Suprapubic skin (tissue), 4 donors: ENCODE data around the gene EFCAB8. TPM values are rescaled to one million over a fixed set of nuclear protein-coding genes. Genes with fewer than 3 reads are reported as not detected.
A peak's percentile ranks its signal among the peaks of the same experiment; 100 is the strongest.

Experiments
- DNase-seq, 2 donors: peaks; one replicate each; pipeline ENCODE4 v3.0.0-alpha.2; 2019; ENCODE audit warnings: low spot score in 2 of 2
- H3K27ac ChIP-seq: fragments of 200-600 bp; sonication (generic); one replicate; pipeline ENCODE4 v1.5.1; 2019
- H3K27me3 ChIP-seq: fragments of 200-600 bp; sonication (generic); one replicate; pipeline ENCODE4 v1.5.1; 2019
- H3K36me3 ChIP-seq: fragments of 200-600 bp; sonication (generic); one replicate; pipeline ENCODE4 v1.5.1; 2019
- H3K4me1 ChIP-seq: fragments of 200-600 bp; sonication (generic); one replicate; pipeline ENCODE4 v1.5.1; 2019
- H3K4me3 ChIP-seq: fragments of 200-600 bp; sonication (generic); one replicate; pipeline ENCODE4 v1.5.1; 2019; ENCODE audit warnings: mild to moderate bottlenecking
- H3K9me3 ChIP-seq: fragments of 200-600 bp; sonication (generic); one replicate; pipeline ENCODE4 v1.5.1; 2019
- EP300 ChIP-seq: sonication (generic); formaldehyde crosslinking; IDR thresholded peaks from one replicate; pipeline ENCODE4 v1.6.1; 2017; ENCODE audit warnings: antibody characterized with exemption
- POLR2A ChIP-seq, 2 donors: fragments of 450-650 bp; IDR thresholded peaks; one replicate each; pipeline ENCODE4 v1.6.1; 2017; ENCODE audit warnings: antibody characterized with exemption in 2 of 2, mild to moderate bottlenecking in 2 of 2, moderate library complexity in 2 of 2
- POLR2AphosphoS5 ChIP-seq, 3 donors: sonication (generic); formaldehyde crosslinking; IDR thresholded peaks; one replicate each; pipeline ENCODE4 v1.6.1; 2017; ENCODE audit warnings: antibody characterized with exemption in 3 of 3
- WGBS: methylation state at CpG from one replicate; pipeline ENCODE4 v1.1.5; 2018; 5-methylcytosine and 5-hydroxymethylcytosine counted together
- total RNA-seq, 4 donors: library from RNA; depleted of rRNA; stranded (reverse); fragments of >200 nt; gene quantifications; one replicate each; pipeline ENCODE4 v1.1.0, GENCODE V29; 2016
- TF ChIP-seq, protein P1 (sequence below), 2 donors: fragments of 200-600 bp in 1 of 2; fragments of 450-650 bp in 1 of 2; sonication (generic) in 1 of 2; IDR thresholded peaks; one replicate each; pipeline ENCODE4 v1.5.1; 2016 to 2019; ENCODE audit warnings: antibody characterized with exemption in 2 of 2, mild to moderate bottlenecking in 1 of 2, moderate library complexity in 1 of 2

The EFCAB8 gene
- total RNA-seq, 4 donors from 2014 or later, result 0.76 to 0.89 TPM; not detected in 2

DNA sequence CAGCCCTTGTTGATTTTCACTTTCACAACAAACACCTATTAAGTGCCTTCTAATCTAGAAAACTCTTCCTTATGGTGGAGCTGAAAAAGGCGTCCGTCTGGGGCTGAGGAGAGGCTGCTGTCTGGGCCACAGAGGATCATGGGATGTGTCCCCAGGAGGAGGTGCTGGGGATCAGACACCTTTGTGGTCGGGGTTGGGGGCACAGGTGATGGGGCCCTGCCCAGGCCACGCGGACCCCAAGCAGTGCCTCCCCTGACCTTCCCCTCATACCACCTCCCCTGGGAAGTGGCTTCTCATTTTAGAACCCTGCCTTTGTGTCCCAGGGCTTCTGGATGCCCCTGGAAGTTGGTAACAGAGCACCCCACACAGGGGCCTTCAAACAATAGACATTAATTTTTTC lies 104.5 kb downstream of the EFCAB8 start:
- Histone ChIP-seq H3K36me3 (no peaks in the 10 kb centered on the region), H3K4me1 (no peaks in the 10 kb centered on the region), H3K9me3 (no peaks in the 10 kb centered on the region), H3K4me3 (no peak overlapping the region), H3K27me3 (peaks cover 3% of the 10 kb centered on the region), H3K27ac (no peak overlapping the region)
- TF ChIP-seq POLR2A (IDR thresholded peaks at IDR 0.05), result no peak
- TF ChIP-seq, protein P1, sequence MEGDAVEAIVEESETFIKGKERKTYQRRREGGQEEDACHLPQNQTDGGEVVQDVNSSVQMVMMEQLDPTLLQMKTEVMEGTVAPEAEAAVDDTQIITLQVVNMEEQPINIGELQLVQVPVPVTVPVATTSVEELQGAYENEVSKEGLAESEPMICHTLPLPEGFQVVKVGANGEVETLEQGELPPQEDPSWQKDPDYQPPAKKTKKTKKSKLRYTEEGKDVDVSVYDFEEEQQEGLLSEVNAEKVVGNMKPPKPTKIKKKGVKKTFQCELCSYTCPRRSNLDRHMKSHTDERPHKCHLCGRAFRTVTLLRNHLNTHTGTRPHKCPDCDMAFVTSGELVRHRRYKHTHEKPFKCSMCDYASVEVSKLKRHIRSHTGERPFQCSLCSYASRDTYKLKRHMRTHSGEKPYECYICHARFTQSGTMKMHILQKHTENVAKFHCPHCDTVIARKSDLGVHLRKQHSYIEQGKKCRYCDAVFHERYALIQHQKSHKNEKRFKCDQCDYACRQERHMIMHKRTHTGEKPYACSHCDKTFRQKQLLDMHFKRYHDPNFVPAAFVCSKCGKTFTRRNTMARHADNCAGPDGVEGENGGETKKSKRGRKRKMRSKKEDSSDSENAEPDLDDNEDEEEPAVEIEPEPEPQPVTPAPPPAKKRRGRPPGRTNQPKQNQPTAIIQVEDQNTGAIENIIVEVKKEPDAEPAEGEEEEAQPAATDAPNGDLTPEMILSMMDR (IDR thresholded peaks at IDR 0.05), result no peak
- no peak for TF ChIP-seq EP300
- no peak for TF ChIP-seq POLR2AphosphoS5 (IDR thresholded peaks at IDR 0.05)
- DNase-seq, result peak in 1 of 2 donors; percentile 50
- 94% methylated on average over 4 of the region's 5 CpGs for WGBS

DNA sequence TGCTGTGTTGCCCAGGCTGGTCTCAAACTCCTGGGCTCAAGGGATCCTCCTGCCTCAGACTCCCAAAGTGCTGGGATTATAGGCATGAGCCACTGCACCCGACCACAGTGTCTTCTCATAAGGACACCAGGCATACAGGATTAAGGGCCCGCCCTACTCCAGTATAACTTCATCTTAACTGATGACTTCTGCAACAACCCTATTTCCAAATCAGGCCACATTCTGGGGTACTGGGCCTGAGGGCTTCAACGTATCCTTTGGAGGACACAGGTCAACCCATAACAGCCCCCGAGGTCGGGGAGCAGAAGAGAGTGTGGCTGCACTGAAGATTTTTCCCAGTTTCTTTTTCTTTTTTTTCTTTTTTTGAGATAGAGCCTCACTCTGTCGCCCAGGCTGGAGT lies 105.9 kb downstream of the EFCAB8 start:
- peak in 1 of 2 donors; percentile 41 for DNase-seq
- 85% methylated on average over 6 of the region's 6 CpGs for WGBS
- no peak for TF ChIP-seq EP300
- no peak for TF ChIP-seq POLR2A (IDR thresholded peaks at IDR 0.05)
- TF ChIP-seq POLR2AphosphoS5 (IDR thresholded peaks at IDR 0.05), result no peak
- TF ChIP-seq, protein P1 (IDR thresholded peaks at IDR 0.05), result no peak
- Histone ChIP-seq H3K9me3 (no peaks in the 10 kb centered on the region), H3K4me1 (no peaks in the 10 kb centered on the region), H3K27ac (no peak overlapping the region), H3K4me3 (no peak overlapping the region), H3K36me3 (no peaks in the 10 kb centered on the region), H3K27me3 (peaks cover 3% of the 10 kb centered on the region)

DNA sequence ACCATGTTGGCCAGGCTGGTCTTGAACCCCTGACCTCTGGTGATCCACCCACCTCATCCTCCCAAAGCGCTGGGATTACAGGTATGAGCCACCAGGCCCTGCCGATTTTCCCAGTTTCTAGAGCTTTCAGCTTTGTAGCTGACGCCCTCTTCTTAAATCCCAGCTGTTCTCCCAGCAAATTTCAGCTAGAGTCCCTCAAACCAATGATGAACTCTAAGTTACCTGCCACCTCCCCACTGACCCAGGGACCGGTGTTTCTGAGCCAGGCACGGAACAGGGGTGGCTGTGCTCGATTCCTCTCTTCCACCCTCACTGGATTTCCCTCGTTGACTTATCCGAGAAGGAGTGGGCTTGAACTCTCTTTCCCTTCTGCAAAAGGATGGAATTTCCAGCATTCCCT lies 106.4 kb downstream of the EFCAB8 start:
- H3K4me3 ChIP-seq, result no peak overlapping the region
- peaks cover 3% of the 10 kb centered on the region for H3K27me3 ChIP-seq
- DNase-seq, result peak; percentile 22 to 31
- H3K36me3 ChIP-seq, result no peaks in the 10 kb centered on the region
- TF ChIP-seq POLR2A (IDR thresholded peaks at IDR 0.05), result no peak
- whole genome bisulfite sequencing, result 71% methylated on average over 8 of the region's 8 CpGs
- H3K4me1 ChIP-seq, result no peaks in the 10 kb centered on the region
- H3K27ac ChIP-seq, result no peak overlapping the region
- H3K9me3 ChIP-seq, result no peaks in the 10 kb centered on the region

DNA sequence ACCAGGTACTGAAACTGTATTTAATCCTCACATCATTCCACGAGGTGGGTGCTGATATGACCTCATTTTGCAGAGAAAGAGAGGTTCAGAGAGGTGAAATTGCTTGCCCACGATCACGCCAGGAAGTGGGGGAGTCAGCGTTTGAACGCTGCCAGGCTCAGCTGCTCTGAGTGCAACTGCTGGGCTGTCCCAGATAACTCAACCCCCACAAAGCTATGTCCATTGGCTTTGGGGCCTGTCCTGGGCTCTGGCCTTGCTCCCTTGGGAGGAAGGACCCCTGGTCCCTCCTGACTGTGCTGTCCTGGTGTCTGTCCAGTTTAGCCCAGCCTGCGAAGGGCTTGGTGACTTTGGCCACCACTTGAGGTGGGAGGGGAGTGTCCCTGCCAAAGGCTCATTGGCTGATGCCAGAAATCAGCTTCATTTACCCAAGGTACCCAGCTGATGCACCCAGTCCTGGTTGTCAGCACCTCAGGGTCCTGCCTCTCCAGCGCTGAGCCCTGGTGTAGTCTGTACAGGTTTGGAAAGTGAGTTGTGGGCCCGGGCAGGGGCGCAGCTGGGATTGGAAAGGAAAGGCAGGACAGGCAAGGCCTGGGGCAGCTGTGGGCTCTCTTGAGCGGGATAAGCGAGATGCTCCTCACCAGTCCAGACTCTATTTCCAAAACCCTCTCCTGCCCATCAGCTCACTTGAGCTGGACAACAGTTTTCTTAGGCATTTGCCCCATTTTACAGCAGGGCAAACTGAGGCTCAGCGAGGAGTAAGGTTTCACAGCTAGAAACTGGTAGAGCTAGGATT lies 107.1 kb downstream of the EFCAB8 start:
- WGBS, result 79% methylated on average over 12 of the region's 12 CpGs
- peak; percentile 38 to 59 for DNase-seq
- TF ChIP-seq, protein P1 (IDR thresholded peaks at IDR 0.05), result no peak
- TF ChIP-seq EP300 (no peak), POLR2A (IDR thresholded peaks at IDR 0.05) (no peak), POLR2AphosphoS5 (IDR thresholded peaks at IDR 0.05) (no peak)

DNA sequence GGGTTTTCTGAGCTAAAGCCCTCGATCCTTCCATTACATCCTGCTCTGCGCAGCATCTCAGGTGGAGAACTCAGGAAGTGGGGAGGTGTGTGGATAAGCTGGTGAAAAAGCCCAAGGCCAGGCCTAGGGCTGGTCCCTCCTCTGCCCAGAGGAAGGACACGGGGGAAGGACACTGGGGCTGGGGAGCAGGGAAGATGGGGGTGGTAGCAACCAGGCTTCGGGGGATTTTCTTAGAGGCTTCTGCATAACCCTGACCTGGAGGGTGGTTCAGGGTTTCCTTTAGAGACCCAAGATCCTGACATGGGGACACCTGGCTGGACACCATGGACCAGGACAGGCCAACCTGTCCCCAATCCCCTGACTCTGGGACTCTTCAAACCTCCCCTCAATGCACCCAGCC lies 107.7 kb downstream of the EFCAB8 start:
- 77% methylated on average over 4 of the region's 4 CpGs for WGBS
- Histone ChIP-seq H3K36me3 (no peaks in the 10 kb centered on the region), H3K4me1 (no peaks in the 10 kb centered on the region), H3K9me3 (no peaks in the 10 kb centered on the region), H3K27me3 (peaks cover 3% of the 10 kb centered on the region), H3K4me3 (no peak overlapping the region), H3K27ac (no peak overlapping the region)
- TF ChIP-seq POLR2A (IDR thresholded peaks at IDR 0.05), result no peak
- TF ChIP-seq, protein P1 (IDR thresholded peaks at IDR 0.05), result no peak
- no peak for TF ChIP-seq POLR2AphosphoS5 (IDR thresholded peaks at IDR 0.05)
- TF ChIP-seq EP300, result no peak
- no peak for DNase-seq

More for the DNA sequence above, 107.1 kb downstream of the EFCAB8 start:
- no peak overlapping the region for H3K4me3 ChIP-seq
- no peaks in the 10 kb centered on the region for H3K36me3 ChIP-seq
- H3K9me3 ChIP-seq, result no peaks in the 10 kb centered on the region
- H3K27me3 ChIP-seq, result peaks cover 3% of the 10 kb centered on the region
- no peak overlapping the region for H3K27ac ChIP-seq
- H3K4me1 ChIP-seq, result no peaks in the 10 kb centered on the region
